SK-N-SH (cell line): ENCODE results near the gene TMPRSS6. TPM values are rescaled to one million over a fixed set of nuclear protein-coding genes. Genes with fewer than 3 reads are reported as not detected.

Source experiments
- CTCF ChIA-PET: fragments of 300-600, 350-600 bp; formaldehyde crosslinking; extraction: SDS; loops from one replicate; lab custom pipeline; 2021; lab: Yijun Ruan, JAX
- POLR2A ChIA-PET: fragments of 350-600 bp; sonication (Branson Sonifier 250); formaldehyde crosslinking; extraction: SDS; loops from one replicate; lab custom pipeline; 2020; ENCODE audit warnings: antibody characterized with exemption, inconsistent platforms; lab: Yijun Ruan, JAX
- DNase-seq: peaks from one replicate; pipeline ENCODE4 v3.0.0; 2012
- H2AFZ ChIP-seq: fragments of 200-600 bp; sonication (generic); 2 replicates; pipeline ENCODE4 v1.8.1; 2016; ENCODE audit warnings: antibody characterized with exemption, mild to moderate bottlenecking, low read depth
- H3F3A ChIP-seq: fragments of 200-600 bp; sonication (generic); replicated peaks from 2 replicates; pipeline ENCODE3; 2016; ENCODE audit warnings: antibody characterized with exemption, mild to moderate bottlenecking; ENCODE audit not compliant: insufficient read depth
- H3K27ac ChIP-seq, 2 experiments: fragments of 200-500 bp in 1 of 2; fragments of 200-600 bp in 1 of 2; sonication (Bioruptor generic) in 1 of 2; sonication (generic), shearing (Covaris generic) in 1 of 2; 2 replicates each; pipeline versions ENCODE4 v1.5.1 to v1.6.1; 2014 to 2016; ENCODE audit warnings: low read depth in 2 of 2, inconsistent platforms in 1 of 2, low read length in 1 of 2, mild to moderate bottlenecking in 1 of 2, mixed read lengths in 1 of 2
- H3K27me3 ChIP-seq: fragments of 200-600 bp; sonication (generic), shearing (Covaris generic); 2 replicates; pipeline ENCODE4 v1.6.1; 2016; ENCODE audit warnings: mixed run types; ENCODE audit not compliant: insufficient read depth
- H3K36me3 ChIP-seq, 2 experiments: fragments of 200-500 bp in 1 of 2; fragments of 200-600 bp in 1 of 2; sonication (Bioruptor generic) in 1 of 2; sonication (generic) in 1 of 2; replicated peaks in 1 of 2; 2 replicates each; pipeline versions ENCODE3 to v1.5.1; 2014 to 2016; ENCODE audit warnings: low read length in 1 of 2, mild to moderate bottlenecking in 1 of 2; ENCODE audit not compliant: insufficient read depth in 2 of 2, control insufficient read depth in 1 of 2
- H3K4me1 ChIP-seq, 2 experiments: fragments of 200-500 bp in 1 of 2; fragments of 200-600 bp in 1 of 2; sonication (Bioruptor generic) in 1 of 2; sonication (generic), shearing (Covaris generic) in 1 of 2; 2 replicates each; pipeline versions ENCODE4 v1.5.1 to v1.6.1; 2014 to 2016; ENCODE audit warnings: low read depth in 1 of 2, low read length in 1 of 2, mixed run types in 1 of 2; ENCODE audit not compliant: insufficient read depth in 2 of 2, control insufficient read depth in 1 of 2
- H3K4me2 ChIP-seq: fragments of 200-600 bp; sonication (generic), shearing (Covaris generic); 2 replicates; pipeline ENCODE4 v1.6.1; 2017; ENCODE audit warnings: mixed run types
- H3K4me3 ChIP-seq, 2 experiments: fragments of 200-500 bp in 1 of 2; fragments of 200-600 bp in 1 of 2; sonication (Bioruptor generic) in 1 of 2; sonication (generic), shearing (Covaris generic) in 1 of 2; 2 replicates each; pipeline versions ENCODE4 v1.5.1 to v1.8.1; 2014 to 2016; ENCODE audit warnings: low read depth in 2 of 2, inconsistent platforms in 1 of 2, low read length in 1 of 2, mild to moderate bottlenecking in 1 of 2, mixed read lengths in 1 of 2, moderate library complexity in 1 of 2
- H3K79me2 ChIP-seq: fragments of 200-600 bp; sonication (generic); 2 replicates; pipeline ENCODE4 v1.8.1; 2017; ENCODE audit warnings: mild to moderate bottlenecking; ENCODE audit not compliant: insufficient read depth
- H3K9ac ChIP-seq: fragments of 200-600 bp; sonication (generic); 2 replicates; pipeline ENCODE4 v1.6.1; 2017; ENCODE audit warnings: mixed run types
- H3K9me2 ChIP-seq: fragments of 200-600 bp; sonication (generic); 2 replicates; pipeline ENCODE4 v1.6.1; 2017; ENCODE audit warnings: mixed run types
- H3K9me3 ChIP-seq: fragments of 200-600 bp; sonication (generic); 2 replicates; pipeline ENCODE4 v1.6.1; 2017; ENCODE audit warnings: mixed run types, mild to moderate bottlenecking, moderate library complexity
- H4K20me1 ChIP-seq: fragments of 200-600 bp; sonication (generic); 2 replicates; pipeline ENCODE4 v1.6.1; 2017; ENCODE audit warnings: mild to moderate bottlenecking, mixed run types; ENCODE audit not compliant: insufficient read depth
- CHD2 ChIP-seq: fragments of 150-350 bp; IDR thresholded peaks from 2 replicates; pipeline ENCODE4 v1.6.1; 2018; ENCODE audit warnings: low read length; ENCODE audit not compliant: partially characterized antibody
- ELF1 ChIP-seq: IDR thresholded peaks from 2 replicates; pipeline ENCODE4 v1.4.0; 2012
- FOSL2 ChIP-seq: IDR thresholded peaks from 2 replicates; pipeline ENCODE4 v1.4.0; 2012; ENCODE audit warnings: low read depth, mild to moderate bottlenecking, moderate library complexity, borderline replicate concordance
- FOXJ3 ChIP-seq: sonication (generic); formaldehyde crosslinking; IDR thresholded peaks from 2 replicates; pipeline ENCODE4 v1.5.1; 2020; ENCODE audit warnings: mild to moderate bottlenecking, missing genetic modification reagents
- FOXM1 ChIP-seq: IDR thresholded peaks from 2 replicates; pipeline ENCODE4 v1.4.0; 2012; ENCODE audit warnings: low read depth, mild to moderate bottlenecking
- GABPA ChIP-seq: IDR thresholded peaks from 2 replicates; pipeline ENCODE4 v1.4.0; 2012; ENCODE audit warnings: low read depth, mild to moderate bottlenecking
- JUND ChIP-seq: IDR thresholded peaks from 2 replicates; pipeline ENCODE4 v1.4.0; 2012
- MAX ChIP-seq: IDR thresholded peaks from 2 replicates; pipeline ENCODE4 v1.4.0; 2012; ENCODE audit warnings: low read depth
- MEF2A ChIP-seq: IDR thresholded peaks from 2 replicates; pipeline ENCODE4 v1.4.0; 2012; ENCODE audit warnings: low read depth, borderline replicate concordance
- NFIC ChIP-seq: IDR thresholded peaks from 2 replicates; pipeline ENCODE4 v1.4.0; 2012; ENCODE audit warnings: borderline replicate concordance
- NRF1 ChIP-seq: IDR thresholded peaks from 2 replicates; pipeline ENCODE4 v1.6.1; 2012; ENCODE audit warnings: low read depth, mild to moderate bottlenecking, low read length
- POLR2AphosphoS5 ChIP-seq: IDR thresholded peaks from 2 replicates; pipeline ENCODE4 v1.6.1; 2012; ENCODE audit warnings: low read depth, low read length
- RAD21 ChIP-seq: IDR thresholded peaks from 2 replicates; pipeline ENCODE4 v1.6.1; 2012; ENCODE audit warnings: mild to moderate bottlenecking, low read length
- RCOR1 ChIP-seq: fragments of 150-350 bp; IDR thresholded peaks from 2 replicates; pipeline ENCODE4 v1.6.1; 2017; ENCODE audit warnings: antibody characterized with exemption, low read length
- SIN3A ChIP-seq: IDR thresholded peaks from 2 replicates; pipeline ENCODE4 v1.6.1; 2012; ENCODE audit warnings: low read depth, mild to moderate bottlenecking, low read length, moderate library complexity, borderline replicate concordance
- SMC3 ChIP-seq: IDR thresholded peaks from 2 replicates; pipeline ENCODE4 v1.6.1; 2012; ENCODE audit warnings: low read depth, low read length, improper control_type of control experiment
- TAF1 ChIP-seq: IDR thresholded peaks from 2 replicates; pipeline ENCODE4 v1.6.1; 2012; ENCODE audit warnings: low read depth, mild to moderate bottlenecking, low read length, moderate library complexity, borderline replicate concordance
- TEAD4 ChIP-seq: IDR thresholded peaks from 2 replicates; pipeline ENCODE4 v1.4.0; 2012; ENCODE audit warnings: mild to moderate bottlenecking, borderline replicate concordance; ENCODE audit not compliant: insufficient read depth
- YY1 ChIP-seq: IDR thresholded peaks from 2 replicates; pipeline ENCODE4 v1.4.0; 2012; ENCODE audit warnings: low read depth, mild to moderate bottlenecking
- ZBTB33 ChIP-seq: IDR thresholded peaks from 2 replicates; pipeline ENCODE4 v1.4.0; 2012; ENCODE audit warnings: low read depth, borderline replicate concordance
- WGBS: methylation state at CpG from one replicate; pipeline ENCODE4 v1.1.6; 2017; ENCODE audit warnings: low lambda C conversion rate; 5-methylcytosine and 5-hydroxymethylcytosine counted together
- polyA plus RNA-seq, 3 experiments: library from polyadenylated mRNA; depleted of rRNA; stranded (reverse); fragments of >200 nt; gene quantifications; 2 replicates each; pipeline ENCODE4 v1.2.3, GENCODE V29; 2012
- TF ChIP-seq, protein P1 (sequence below): fragments of 150-350 bp; IDR thresholded peaks from 2 replicates; pipeline ENCODE4 v1.6.1; 2017; ENCODE audit warnings: antibody characterized with exemption, low read length, low read depth, borderline replicate concordance
- TF ChIP-seq, protein P2 (sequence below): fragments of 200-600 bp; sonication (generic); IDR thresholded peaks from 2 replicates; pipeline ENCODE4 v1.6.1; 2017; ENCODE audit warnings: antibody characterized with exemption, mild to moderate bottlenecking, moderate library complexity
- TF ChIP-seq, protein P3 (sequence below): IDR thresholded peaks from 2 replicates; pipeline ENCODE4 v1.4.0; 2012; ENCODE audit warnings: low read depth, borderline replicate concordance

The TMPRSS6 gene
- polyA plus RNA-seq, 1 of the 3 experiments (the other 2 are of a cell fraction) = not detected

DNA sequence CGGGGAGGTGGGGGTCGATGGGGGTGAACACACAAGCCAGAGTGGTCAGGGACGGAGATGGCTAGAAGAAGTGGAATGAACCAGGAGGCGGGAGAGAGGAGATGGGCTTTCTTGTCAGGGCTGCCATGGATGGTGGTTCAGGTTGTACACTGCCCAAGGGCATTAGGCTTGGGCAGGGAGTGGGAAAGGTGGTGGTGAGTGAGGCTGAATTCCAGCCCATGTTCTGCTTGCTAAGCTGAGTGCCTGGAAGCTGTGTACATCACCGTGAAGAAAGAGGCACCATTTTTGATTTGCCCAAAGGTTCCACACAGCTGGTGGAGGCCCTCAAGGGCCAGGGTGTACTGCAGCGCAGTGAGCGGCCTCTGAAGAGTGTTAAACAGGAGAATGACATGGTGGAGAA, 23.3 kb upstream of the TMPRSS6 start (continued):
- TF ChIP-seq, protein P1, sequence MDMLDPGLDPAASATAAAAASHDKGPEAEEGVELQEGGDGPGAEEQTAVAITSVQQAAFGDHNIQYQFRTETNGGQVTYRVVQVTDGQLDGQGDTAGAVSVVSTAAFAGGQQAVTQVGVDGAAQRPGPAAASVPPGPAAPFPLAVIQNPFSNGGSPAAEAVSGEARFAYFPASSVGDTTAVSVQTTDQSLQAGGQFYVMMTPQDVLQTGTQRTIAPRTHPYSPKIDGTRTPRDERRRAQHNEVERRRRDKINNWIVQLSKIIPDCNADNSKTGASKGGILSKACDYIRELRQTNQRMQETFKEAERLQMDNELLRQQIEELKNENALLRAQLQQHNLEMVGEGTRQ = no peak
- TF ChIP-seq MEF2A (no peak), FOSL2 (no peak), TEAD4 (no peak), CHD2 (no peak), GABPA (no peak), RAD21 (no peak)

DNA sequence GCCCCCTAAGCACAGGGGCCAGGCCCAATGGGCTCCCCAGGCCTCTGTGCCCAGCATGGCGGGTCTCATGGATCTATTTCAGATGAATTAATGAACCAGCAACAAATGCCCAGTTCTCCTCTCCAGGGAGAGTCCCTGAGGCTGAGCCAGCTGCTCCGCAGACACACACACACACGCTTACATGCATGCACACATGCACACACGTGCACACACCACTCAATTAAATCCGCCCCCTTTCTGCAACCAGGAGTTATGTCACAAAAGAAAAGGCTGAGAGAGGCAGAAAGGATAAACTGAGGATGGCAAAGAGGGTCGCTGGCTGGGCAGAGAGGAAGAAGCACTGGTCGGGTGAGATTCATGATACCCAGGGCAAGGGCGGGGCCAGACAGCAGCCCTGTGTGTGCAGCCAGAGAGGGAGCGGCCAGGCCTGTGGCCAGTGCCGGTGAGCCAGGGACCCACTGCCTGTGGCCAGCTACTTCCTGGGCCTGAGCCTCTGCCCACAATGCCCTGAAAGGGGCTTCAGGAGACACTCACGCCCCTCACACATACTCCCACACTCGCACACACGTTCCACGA, 20.4 kb upstream of the TMPRSS6 start:
- no peaks in the 10 kb centered on the region for H3K36me3 ChIP-seq
- no peak overlapping the region for H3K27ac ChIP-seq
- no peak for TF ChIP-seq NRF1
- no peak for TF ChIP-seq ZBTB33
- no peak for TF ChIP-seq FOXJ3 (CRISPR knock-in tag)
- TF ChIP-seq NFIC = no peak
- no peak for TF ChIP-seq SIN3A
- TF ChIP-seq, protein P2, sequence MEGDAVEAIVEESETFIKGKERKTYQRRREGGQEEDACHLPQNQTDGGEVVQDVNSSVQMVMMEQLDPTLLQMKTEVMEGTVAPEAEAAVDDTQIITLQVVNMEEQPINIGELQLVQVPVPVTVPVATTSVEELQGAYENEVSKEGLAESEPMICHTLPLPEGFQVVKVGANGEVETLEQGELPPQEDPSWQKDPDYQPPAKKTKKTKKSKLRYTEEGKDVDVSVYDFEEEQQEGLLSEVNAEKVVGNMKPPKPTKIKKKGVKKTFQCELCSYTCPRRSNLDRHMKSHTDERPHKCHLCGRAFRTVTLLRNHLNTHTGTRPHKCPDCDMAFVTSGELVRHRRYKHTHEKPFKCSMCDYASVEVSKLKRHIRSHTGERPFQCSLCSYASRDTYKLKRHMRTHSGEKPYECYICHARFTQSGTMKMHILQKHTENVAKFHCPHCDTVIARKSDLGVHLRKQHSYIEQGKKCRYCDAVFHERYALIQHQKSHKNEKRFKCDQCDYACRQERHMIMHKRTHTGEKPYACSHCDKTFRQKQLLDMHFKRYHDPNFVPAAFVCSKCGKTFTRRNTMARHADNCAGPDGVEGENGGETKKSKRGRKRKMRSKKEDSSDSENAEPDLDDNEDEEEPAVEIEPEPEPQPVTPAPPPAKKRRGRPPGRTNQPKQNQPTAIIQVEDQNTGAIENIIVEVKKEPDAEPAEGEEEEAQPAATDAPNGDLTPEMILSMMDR = no peak
- TF ChIP-seq RCOR1 = no peak
- TF ChIP-seq POLR2AphosphoS5 = no peak
- TF ChIP-seq, protein P1 = no peak
- no peak for TF ChIP-seq SMC3
- no peak for TF ChIP-seq TAF1
- TF ChIP-seq GABPA = no peak
- no peak for TF ChIP-seq JUND
- TF ChIP-seq ELF1 = no peak
- TF ChIP-seq YY1 = no peak
- TF ChIP-seq, protein P3, sequence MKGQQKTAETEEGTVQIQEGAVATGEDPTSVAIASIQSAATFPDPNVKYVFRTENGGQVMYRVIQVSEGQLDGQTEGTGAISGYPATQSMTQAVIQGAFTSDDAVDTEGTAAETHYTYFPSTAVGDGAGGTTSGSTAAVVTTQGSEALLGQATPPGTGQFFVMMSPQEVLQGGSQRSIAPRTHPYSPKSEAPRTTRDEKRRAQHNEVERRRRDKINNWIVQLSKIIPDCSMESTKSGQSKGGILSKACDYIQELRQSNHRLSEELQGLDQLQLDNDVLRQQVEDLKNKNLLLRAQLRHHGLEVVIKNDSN = no peak
- no peak for TF ChIP-seq FOXM1
- no peak for TF ChIP-seq MAX
- no peak for TF ChIP-seq TEAD4
- no peaks in the 10 kb centered on the region for H3K9me3 ChIP-seq
- no peaks in the 10 kb centered on the region for H4K20me1 ChIP-seq
- H2AFZ ChIP-seq = no peak overlapping the region
- 83% methylated on average over 9 of the region's 14 CpGs for WGBS
- no peaks in the 10 kb centered on the region for H3K27me3 ChIP-seq
- ChIA-PET CTCF (no interaction called here), POLR2A (no interaction called here)
- no peaks in the 10 kb centered on the region for H3K9me2 ChIP-seq
- H3K4me1 ChIP-seq = no peaks in the 10 kb centered on the region
- no peaks in the 10 kb centered on the region for H3F3A ChIP-seq
- H3K4me2 ChIP-seq = no peak overlapping the region
- H3K9ac ChIP-seq = no peak overlapping the region
- no peaks in the 10 kb centered on the region for H3K79me2 ChIP-seq
- H3K4me3 ChIP-seq = no peak overlapping the region
- no peak for DNase-seq
